Panc1 (cell line): Measurements from ENCODE around the gene SDK2. TPM values are rescaled to one million over a fixed set of nuclear protein-coding genes. Genes with fewer than 3 reads are reported as not detected.

Source experiments
- ATAC-seq: fragments of 200-7000 bp; cut with Tn5 transposase; 2 replicates; pipeline ENCODE4 v1.9.1; 2020; ENCODE audit warnings: mild to moderate bottlenecking, moderate library complexity
- BruUV-seq: library from RNA; stranded (reverse); fragments of 400-500 nt; replicated peaks from 2 replicates; lab custom pipeline; 2021; lab: Mats Ljungman, UMichigan
- CTCF ChIA-PET: fragments of 300-600 bp; sonication (Branson Sonifier 250); formaldehyde crosslinking; loops from one replicate; lab custom pipeline; 2022; ENCODE audit warnings: antibody characterized with exemption; lab: Charles Lee
- POLR2A ChIA-PET: fragments of 300-600 bp; sonication (Branson Sonifier 250); formaldehyde crosslinking; loops from one replicate; lab custom pipeline; 2022; ENCODE audit warnings: antibody characterized with exemption; lab: Charles Lee
- DNase-seq: peaks from one replicate; pipeline ENCODE4 v3.0.0-alpha.2; 2010; ENCODE audit warnings: low read depth, low spot score
- H3K27ac ChIP-seq: 2 replicates; pipeline ENCODE4 v1.5.1; 2011; ENCODE audit warnings: mild to moderate bottlenecking, low read length, inconsistent platforms
- H3K27me3 ChIP-seq: fragments of 200-500 bp; sonication (Bioruptor generic); 2 replicates; pipeline ENCODE4 v1.6.0; 2014; ENCODE audit warnings: low read length, inconsistent platforms; ENCODE audit not compliant: control insufficient read depth, insufficient read depth
- H3K36me3 ChIP-seq: fragments of 200-500 bp; sonication (Bioruptor generic); 2 replicates; pipeline ENCODE4 v1.5.1; 2014; ENCODE audit warnings: inconsistent platforms, mild to moderate bottlenecking, low read length, moderate library complexity; ENCODE audit not compliant: control insufficient read depth, insufficient read depth
- H3K4me1 ChIP-seq: 2 replicates; pipeline ENCODE4 v1.5.1; 2011; ENCODE audit warnings: inconsistent platforms, mild to moderate bottlenecking, low read length, moderate library complexity; ENCODE audit not compliant: control insufficient read depth, insufficient read depth
- H3K4me3 ChIP-seq, 2 experiments: 2 replicates each; pipeline ENCODE4 v1.5.1; 2011 to 2012; ENCODE audit warnings: low read depth in 2 of 2, low read length in 2 of 2, mild to moderate bottlenecking in 2 of 2, inconsistent platforms in 1 of 2, moderate library complexity in 1 of 2
- H3K9me3 ChIP-seq: fragments of 200-500 bp; sonication (Bioruptor generic); 2 replicates; pipeline ENCODE4 v1.5.1; 2014; ENCODE audit warnings: low read depth, mild to moderate bottlenecking, inconsistent platforms, low read length, moderate library complexity; ENCODE audit not compliant: control insufficient read depth, insufficient read depth
- POLR2AphosphoS5 ChIP-seq: IDR thresholded peaks from 2 replicates; pipeline ENCODE4 v1.6.1; 2012; ENCODE audit warnings: mild to moderate bottlenecking, low read depth, low read length, moderate library complexity
- REST ChIP-seq, 2 experiments: IDR thresholded peaks; 2 replicates each; pipeline ENCODE4 v1.6.1; 2011 to 2012; ENCODE audit warnings: low read depth in 2 of 2, control low read depth in 1 of 2, low read length in 1 of 2, mild to moderate bottlenecking in 1 of 2, moderate library complexity in 1 of 2; ENCODE audit not compliant: insufficient read depth in 1 of 2
- SIN3A ChIP-seq: IDR thresholded peaks from 2 replicates; pipeline ENCODE4 v1.6.1; 2012; ENCODE audit warnings: low read depth, mild to moderate bottlenecking, low read length, moderate library complexity, borderline replicate concordance; ENCODE audit not compliant: insufficient read depth
- TCF7L2 ChIP-seq: IDR thresholded peaks from 2 replicates; pipeline ENCODE4 v1.6.1; 2011; ENCODE audit warnings: mild to moderate bottlenecking, low read depth, low read length, inconsistent platforms
- in situ Hi-C: cut with HindIII; loops from 2 replicates; pipeline ENCODE4 v1.10.0; 2016; ENCODE audit warnings: low sequenced_read_pairs, low pct_unique_long_range_greater_than_20kb
- intact Hi-C: fragments of 100-400 bp; cut with micrococcal nuclease; formaldehyde crosslinking; loops from one replicate; pipeline ENCODE4 v1.10.0; 2022; ENCODE audit not compliant: unreplicated experiment
- total RNA-seq: library from RNA; stranded (reverse); gene quantifications from one replicate; pipeline ENCODE4 v1.2.1, GENCODE V29; 2021; ENCODE audit not compliant: unreplicated experiment
- TF ChIP-seq, protein P1 (sequence below): fragments of 450-650 bp; IDR thresholded peaks from 2 replicates; pipeline ENCODE4 v1.5.1; 2017; ENCODE audit warnings: mild to moderate bottlenecking

The SDK2 gene
- total RNA-seq, 1 experiment from 2014 or later, result 0.41 TPM

DNA sequence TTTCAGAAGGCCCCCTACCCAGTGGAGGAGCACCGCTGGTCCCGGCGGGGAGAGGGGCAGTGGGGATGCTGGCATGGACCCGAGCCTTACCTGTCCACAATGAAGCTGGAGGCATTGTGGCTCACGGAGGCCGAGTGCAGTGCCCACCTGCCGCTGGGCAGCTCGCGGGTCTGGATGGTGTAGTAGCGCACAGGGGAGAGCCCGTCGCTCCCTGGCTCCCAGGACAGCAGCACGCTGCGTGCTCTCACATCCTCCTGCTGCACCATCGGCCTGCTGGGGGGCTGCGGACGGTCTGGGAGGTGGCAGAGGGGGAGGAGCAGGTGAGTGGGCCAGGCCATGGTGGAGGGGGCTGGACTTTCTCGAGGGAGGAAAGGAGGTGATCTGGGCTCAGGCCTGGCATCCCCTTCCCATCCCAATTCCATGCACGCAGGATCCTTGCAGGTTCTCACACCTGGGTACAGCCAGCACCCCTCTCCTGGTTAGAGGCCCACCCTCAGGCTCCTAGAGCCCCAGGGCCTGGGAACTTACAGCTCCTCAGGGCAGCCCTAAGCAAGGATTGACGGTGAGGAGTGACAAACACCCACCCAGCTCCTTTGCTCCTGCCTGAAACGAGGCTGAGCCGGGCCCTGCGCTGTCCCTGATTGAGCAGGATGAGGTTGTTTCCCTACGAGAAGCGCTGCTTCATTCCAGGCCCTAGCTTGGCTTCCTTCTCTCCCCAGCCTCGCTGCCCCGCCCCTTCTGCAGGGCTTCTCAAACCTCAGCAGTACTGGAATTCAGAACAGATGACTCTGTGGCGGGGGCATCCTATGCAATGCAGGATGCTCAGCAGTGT, 256.3 kb downstream of the SDK2 start:
- no peaks in the 10 kb centered on the region for H3K4me1 ChIP-seq
- no TSS peak for BruUV-seq
- TF ChIP-seq TCF7L2 (no peak), SIN3A (no peak), POLR2AphosphoS5 (no peak), REST (IDR thresholded peaks at IDR 0.05; ENCODE audit: insufficient read depth in 1 of 2, low read depth in 2 of 2, low read length in 1 of 2) (no peak)
- TF ChIP-seq, protein P1, sequence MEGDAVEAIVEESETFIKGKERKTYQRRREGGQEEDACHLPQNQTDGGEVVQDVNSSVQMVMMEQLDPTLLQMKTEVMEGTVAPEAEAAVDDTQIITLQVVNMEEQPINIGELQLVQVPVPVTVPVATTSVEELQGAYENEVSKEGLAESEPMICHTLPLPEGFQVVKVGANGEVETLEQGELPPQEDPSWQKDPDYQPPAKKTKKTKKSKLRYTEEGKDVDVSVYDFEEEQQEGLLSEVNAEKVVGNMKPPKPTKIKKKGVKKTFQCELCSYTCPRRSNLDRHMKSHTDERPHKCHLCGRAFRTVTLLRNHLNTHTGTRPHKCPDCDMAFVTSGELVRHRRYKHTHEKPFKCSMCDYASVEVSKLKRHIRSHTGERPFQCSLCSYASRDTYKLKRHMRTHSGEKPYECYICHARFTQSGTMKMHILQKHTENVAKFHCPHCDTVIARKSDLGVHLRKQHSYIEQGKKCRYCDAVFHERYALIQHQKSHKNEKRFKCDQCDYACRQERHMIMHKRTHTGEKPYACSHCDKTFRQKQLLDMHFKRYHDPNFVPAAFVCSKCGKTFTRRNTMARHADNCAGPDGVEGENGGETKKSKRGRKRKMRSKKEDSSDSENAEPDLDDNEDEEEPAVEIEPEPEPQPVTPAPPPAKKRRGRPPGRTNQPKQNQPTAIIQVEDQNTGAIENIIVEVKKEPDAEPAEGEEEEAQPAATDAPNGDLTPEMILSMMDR, result no peak
- H3K4me3 ChIP-seq, result no peak overlapping the region
- H3K27ac ChIP-seq, result no peak overlapping the region
- DNase-seq, result no peak
- no peaks in the 10 kb centered on the region for H3K27me3 ChIP-seq
- in situ Hi-C loops (no loop called here), intact Hi-C loops (no loop called here)
- ChIA-PET POLR2A (no interaction called here), CTCF (no interaction called here)
- H3K9me3 ChIP-seq, result no peaks in the 10 kb centered on the region
- peak; percentile 36; the same call in 1 of the 2 replicates for ATAC-seq
- H3K36me3 ChIP-seq, result no peaks in the 10 kb centered on the region

- no peak overlapping the region for H3K4me3 ChIP-seq
- ATAC-seq (no peak), DNase-seq (no peak)
- in situ Hi-C loops (no loop called here), intact Hi-C loops (no loop called here)
- no peaks in the 10 kb centered on the region for H3K27me3 ChIP-seq
- TF ChIP-seq POLR2AphosphoS5 (no peak), SIN3A (no peak), REST (IDR thresholded peaks at IDR 0.05; ENCODE audit: insufficient read depth in 1 of 2, low read depth in 2 of 2, low read length in 1 of 2) (no peak), TCF7L2 (no peak)
- TF ChIP-seq, protein P1, result no peak
- H3K9me3 ChIP-seq, result no peaks in the 10 kb centered on the region
- ChIA-PET POLR2A (no interaction called here), CTCF (no interaction called here)
- H3K27ac ChIP-seq, result no peak overlapping the region
- H3K36me3 ChIP-seq, result no peaks in the 10 kb centered on the region
- BruUV-seq, result no TSS peak
- no peaks in the 10 kb centered on the region for H3K4me1 ChIP-seq
Observed at GRCh38 chr17:73386561-73386960, 257.7 kb downstream of the SDK2 start.
